ENCODE data around the gene PDE4D. TPM values are rescaled to one million over a fixed set of nuclear protein-coding genes. Genes with fewer than 3 reads are reported as not detected.

The PDE4D gene
- total RNA-seq, 1 experiment from 2014 or later, result 2.1 TPM

DNA sequence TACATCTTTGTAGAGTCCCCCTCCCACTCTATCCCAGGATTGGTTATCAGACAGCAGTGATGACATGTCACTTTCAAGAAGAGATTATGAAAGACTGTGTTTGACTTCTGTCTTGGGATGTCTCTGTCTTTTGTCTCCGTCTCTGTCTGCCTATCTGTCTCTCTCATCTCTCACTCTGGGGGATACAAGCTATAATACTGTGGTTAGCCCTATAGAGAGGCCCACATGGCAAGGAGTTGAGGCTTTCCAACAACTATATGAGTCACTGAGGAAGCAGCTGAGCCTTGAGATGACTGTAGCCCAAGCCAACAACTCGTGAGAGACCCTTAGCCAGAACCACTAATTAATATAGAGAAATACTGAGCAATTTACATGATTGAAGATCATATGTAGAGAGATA is 284.8 kb downstream of the PDE4D start:
- Histone ChIP-seq H3K56ac (ENCODE audit: insufficient read length, low read depth, low read length) (no peak overlapping the region), H4K5ac (ENCODE audit: insufficient read length, low read depth, low read length) (no peak overlapping the region), H3K4me2 (ENCODE audit: insufficient read depth, insufficient read length, low read length) (no peak overlapping the region), H4K20me1 (ENCODE audit: control insufficient read depth, insufficient read depth, insufficient read length) (no peaks in the 10 kb centered on the region), H2BK15ac (ENCODE audit: low read depth, low read length) (no peak overlapping the region), H2AFZ (ENCODE audit: low read length) (no peak overlapping the region), H2AK5ac (ENCODE audit: insufficient read length, low read length) (no peak overlapping the region), H2BK20ac (ENCODE audit: low read depth, low read length, poor library complexity, severe bottlenecking) (no peak overlapping the region), H2BK12ac (ENCODE audit: insufficient read length, low read depth, low read length) (no peak overlapping the region), H3K14ac (ENCODE audit: insufficient read depth, low read length) (no peak overlapping the region), H4K91ac (ENCODE audit: insufficient read length, low read depth, low read length) (no peak overlapping the region), H3T11ph (ENCODE audit: low read length) (no peak overlapping the region), H3K27me3 (ENCODE audit: insufficient read depth, low read length) (no peaks in the 10 kb centered on the region), H3K23ac (ENCODE audit: insufficient read length, low read depth, low read length) (no peak overlapping the region), H3K18ac (ENCODE audit: insufficient read length, low read depth, low read length) (no peak overlapping the region), H4K8ac (replicated peaks; ENCODE audit: insufficient read length, low read depth, low read length) (no peak overlapping the region), H3K4me1 (ENCODE audit: insufficient read depth, low read length) (peaks cover 3% of the 10 kb centered on the region; the same call in 1 of the 2 replicates), H2BK120ac (ENCODE audit: low read depth, low read length, poor library complexity, severe bottlenecking) (no peak overlapping the region), H3K79me2 (ENCODE audit: insufficient read depth, low read length) (0 out of 2 replicates have a peak, but pooled peaks cover 1% of the 10 kb centered on the region), H3K9ac (ENCODE audit: extremely low read depth, insufficient read length, low read length) (no peak overlapping the region), H3K23me2 (ENCODE audit: insufficient read length, low read depth, low read length, poor library complexity, severe bottlenecking) (no peaks in the 10 kb centered on the region), H3K9me3 (ENCODE audit: control insufficient read depth, low read depth, low read length) (no peaks in the 10 kb centered on the region), H2BK5ac (ENCODE audit: insufficient read length, low read length) (no peak overlapping the region), H3K79me1 (ENCODE audit: insufficient read depth, low read depth, low read length, poor library complexity, severe bottlenecking) (no peaks in the 10 kb centered on the region), H3K27ac (ENCODE audit: insufficient read length, low read depth, low read length) (no peak overlapping the region), H3K4ac (ENCODE audit: low read depth, low read length) (no peak overlapping the region)
- Mint-ChIP-seq H3K27me3 (ENCODE audit: low read depth) (no peaks in the 10 kb centered on the region), H3K36me3 (ENCODE audit: insufficient read depth in 1 of 3, low read depth in 3 of 3) (no peaks in the 10 kb centered on the region; a peak in 1 of 7 replicates), H3K4me1 (peaks cover 14 to 18% of the 10 kb centered on the region in 2 experiments), H3K27ac (no peak overlapping the region), H3K4me3 (no peak overlapping the region), H3K9me3 (no peaks in the 10 kb centered on the region)
- WGBS (ENCODE audit: extremely low coverage, insufficient read length, low lambda C conversion rate), result no CpG with 5 or more reads among the region's 2 CpGs
- TF ChIP-seq, protein P1, sequence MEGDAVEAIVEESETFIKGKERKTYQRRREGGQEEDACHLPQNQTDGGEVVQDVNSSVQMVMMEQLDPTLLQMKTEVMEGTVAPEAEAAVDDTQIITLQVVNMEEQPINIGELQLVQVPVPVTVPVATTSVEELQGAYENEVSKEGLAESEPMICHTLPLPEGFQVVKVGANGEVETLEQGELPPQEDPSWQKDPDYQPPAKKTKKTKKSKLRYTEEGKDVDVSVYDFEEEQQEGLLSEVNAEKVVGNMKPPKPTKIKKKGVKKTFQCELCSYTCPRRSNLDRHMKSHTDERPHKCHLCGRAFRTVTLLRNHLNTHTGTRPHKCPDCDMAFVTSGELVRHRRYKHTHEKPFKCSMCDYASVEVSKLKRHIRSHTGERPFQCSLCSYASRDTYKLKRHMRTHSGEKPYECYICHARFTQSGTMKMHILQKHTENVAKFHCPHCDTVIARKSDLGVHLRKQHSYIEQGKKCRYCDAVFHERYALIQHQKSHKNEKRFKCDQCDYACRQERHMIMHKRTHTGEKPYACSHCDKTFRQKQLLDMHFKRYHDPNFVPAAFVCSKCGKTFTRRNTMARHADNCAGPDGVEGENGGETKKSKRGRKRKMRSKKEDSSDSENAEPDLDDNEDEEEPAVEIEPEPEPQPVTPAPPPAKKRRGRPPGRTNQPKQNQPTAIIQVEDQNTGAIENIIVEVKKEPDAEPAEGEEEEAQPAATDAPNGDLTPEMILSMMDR (conservative IDR thresholded peaks at IDR 0.05), result no peak
- DNase-seq, result no peak
